Bronchial epithelial cell (primary cell): ENCODE data around the gene CACNG1. TPM values are rescaled to one million over a fixed set of nuclear protein-coding genes. Genes with fewer than 3 reads are reported as not detected.
A peak's percentile ranks its signal among the peaks of the same experiment; 100 is the strongest.

Experiments used
- DNase-seq: peaks from one replicate; pipeline ENCODE4 v3.0.0-alpha.2; 2010; ENCODE audit warnings: low read depth
- FAIRE-seq: peaks from 2 replicates; lab custom pipeline; 2011; peaks lifted over from hg19 to GRCh38; lab: Jason Lieb, UNC
- H3K27me3 ChIP-seq: 2 replicates; pipeline ENCODE4 v1.5.1; 2011; ENCODE audit warnings: low read length; ENCODE audit not compliant: control insufficient read depth, insufficient read depth
- H3K36me3 ChIP-seq: 2 replicates; pipeline ENCODE4 v1.5.1; 2011; ENCODE audit warnings: low read length; ENCODE audit not compliant: control insufficient read depth, insufficient read depth
- H3K4me3 ChIP-seq: 2 replicates; pipeline ENCODE4 v1.5.1; 2011; ENCODE audit warnings: mild to moderate bottlenecking, low read depth, low read length, control low read depth
- CTCF ChIP-seq: IDR thresholded peaks from 2 replicates; pipeline ENCODE4 v1.5.1; 2011; ENCODE audit warnings: mild to moderate bottlenecking, moderate library complexity, low read length, control low read depth, inconsistent platforms; ENCODE audit not compliant: insufficient read depth, severe bottlenecking
- total RNA-seq: library from RNA; depleted of rRNA; stranded (reverse); fragments of >200 nt; gene quantifications from 2 replicates; pipeline ENCODE4 v1.2.1, GENCODE V29; 2014

CACNG1 gene
- total RNA-seq, 1 donor from 2014 or later = not detected

- Histone ChIP-seq H3K4me3 (no peak overlapping the region), H3K36me3 (no peaks in the 10 kb centered on the region), H3K27me3 (no peaks in the 10 kb centered on the region)
- FAIRE-seq (no peak), DNase-seq (no peak)
- TF ChIP-seq CTCF = no peak
Measured at GRCh38 chr17:67052720-67053437, 8.5 kb downstream of the CACNG1 start.

GRCh38 chr17:67053438-67054000 is 9.2 kb downstream of the CACNG1 start:
- TF ChIP-seq CTCF = no peak
- Histone ChIP-seq H3K36me3 (no peaks in the 10 kb centered on the region), H3K4me3 (no peak overlapping the region), H3K27me3 (no peaks in the 10 kb centered on the region)
- FAIRE-seq = no peak
- DNase-seq = no peak

- no peak for FAIRE-seq
- no peak overlapping the region for H3K4me3 ChIP-seq
- TF ChIP-seq CTCF = no peak
- no peaks in the 10 kb centered on the region for H3K27me3 ChIP-seq
- no peaks in the 10 kb centered on the region for H3K36me3 ChIP-seq
- no peak for DNase-seq
Measured at GRCh38 chr17:67054011-67054591, 9.7 kb downstream of the CACNG1 start.

GRCh38 chr17:67054608-67055007 is 10.3 kb downstream of the CACNG1 start:
- Histone ChIP-seq H3K36me3 (no peaks in the 10 kb centered on the region), H3K27me3 (no peaks in the 10 kb centered on the region), H3K4me3 (no peak overlapping the region)
- DNase-seq = no peak
- FAIRE-seq = peak; percentile 97
- no peak for TF ChIP-seq CTCF

GRCh38 chr17:67055041-67055443 is 10.7 kb downstream of the CACNG1 start:
- FAIRE-seq = no peak
- no peak for TF ChIP-seq CTCF
- Histone ChIP-seq H3K36me3 (no peaks in the 10 kb centered on the region), H3K4me3 (no peak overlapping the region), H3K27me3 (no peaks in the 10 kb centered on the region)
- no peak for DNase-seq
